Esophagus muscularis mucosa (tissue), 4 donors: Measurements from ENCODE around the gene TRAF5. TPM values are rescaled to one million over a fixed set of nuclear protein-coding genes. Genes with fewer than 3 reads are reported as not detected.

Experiments used
- DNase-seq: peaks from one replicate; pipeline ENCODE4 v3.0.0-alpha.2; 2017; ENCODE audit errors: extremely low spot score
- H3K27ac ChIP-seq, 4 donors: fragments of 200-600 bp; sonication (generic); replicated peaks in 1 of 4; 1 replicate in 3 of 4; 2 replicates in 1 of 4; pipeline ENCODE4 v1.5.1; 2016 to 2019; ENCODE audit warnings: mild to moderate bottlenecking in 1 of 4
- H3K27me3 ChIP-seq, 4 donors: fragments of 200-600 bp; sonication (generic); one replicate each; pipeline versions ENCODE4 v1.5.1 to v1.6.0; 2016 to 2019
- H3K36me3 ChIP-seq, 4 donors: fragments of 200-600 bp; sonication (generic); one replicate each; pipeline ENCODE4 v1.5.1; 2016 to 2019
- H3K4me1 ChIP-seq, 4 donors: fragments of 200-600 bp; sonication (generic); one replicate each; pipeline ENCODE4 v1.5.1; 2016 to 2019
- H3K4me3 ChIP-seq, 4 donors: fragments of 200-600 bp; sonication (generic); 1 replicate in 2 of 4; 2 replicates in 2 of 4; pipeline ENCODE4 v1.5.1; 2016 to 2019; ENCODE audit warnings: mild to moderate bottlenecking in 4 of 4, moderate library complexity in 1 of 4
- H3K9me3 ChIP-seq, 4 donors: fragments of 200-600 bp; sonication (generic); 1 replicate in 3 of 4; 2 replicates in 1 of 4; pipeline ENCODE4 v1.5.1; 2016 to 2019
- EP300 ChIP-seq: sonication (generic); formaldehyde crosslinking; IDR thresholded peaks from one replicate; pipeline ENCODE4 v1.6.1; 2017; ENCODE audit warnings: antibody characterized with exemption
- POLR2A ChIP-seq: fragments of 450-650 bp; IDR thresholded peaks from one replicate; pipeline ENCODE4 v1.6.1; 2017; ENCODE audit warnings: antibody characterized with exemption, moderate library complexity, mild to moderate bottlenecking, low read depth
- POLR2AphosphoS5 ChIP-seq, 2 donors: sonication (generic); formaldehyde crosslinking; IDR thresholded peaks; one replicate each; pipeline ENCODE4 v1.6.1; 2017; ENCODE audit warnings: antibody characterized with exemption in 2 of 2
- WGBS: methylation state at CpG from one replicate; pipeline ENCODE4 v1.1.5; 2018; 5-methylcytosine and 5-hydroxymethylcytosine counted together
- intact Hi-C: fragments of 100-400 bp; cut with DNase I; formaldehyde crosslinking; loops from one replicate; pipeline ENCODE4 v1.15.1; 2023
- total RNA-seq, 4 donors: library from RNA; depleted of rRNA; stranded (reverse); fragments of >200 nt; gene quantifications; one replicate each; pipeline versions ENCODE4 v1.1.0 to v1.2.1, GENCODE V29; 2016
- TF ChIP-seq, protein P1 (sequence below), 3 experiments: fragments of 200-600 bp in 2 of 3; fragments of 450-650 bp in 1 of 3; sonication (generic) in 2 of 3; IDR thresholded peaks; one replicate each; pipeline ENCODE4 v1.5.1; 2017 to 2019; ENCODE audit warnings: antibody characterized with exemption in 3 of 3, mild to moderate bottlenecking in 2 of 3, moderate library complexity in 1 of 3

TRAF5 gene
- total RNA-seq, 4 donors from 2014 or later = 14.9 to 29.7 (median 23.9) TPM

GRCh38 chr1:211305044-211305443 lies 21.6 kb upstream of the TRAF5 start:
- no peaks in the 10 kb centered on the region for H3K27me3 ChIP-seq
- no peak for DNase-seq
- H3K36me3 ChIP-seq = peaks cover 10 to 58% (median 25%) of the 10 kb centered on the region in 4 donors
- no peak overlapping the region for H3K4me3 ChIP-seq
- 95% methylated on average over 3 of the region's 3 CpGs for WGBS
- no peak overlapping the region for H3K27ac ChIP-seq
- TF ChIP-seq, protein P1, sequence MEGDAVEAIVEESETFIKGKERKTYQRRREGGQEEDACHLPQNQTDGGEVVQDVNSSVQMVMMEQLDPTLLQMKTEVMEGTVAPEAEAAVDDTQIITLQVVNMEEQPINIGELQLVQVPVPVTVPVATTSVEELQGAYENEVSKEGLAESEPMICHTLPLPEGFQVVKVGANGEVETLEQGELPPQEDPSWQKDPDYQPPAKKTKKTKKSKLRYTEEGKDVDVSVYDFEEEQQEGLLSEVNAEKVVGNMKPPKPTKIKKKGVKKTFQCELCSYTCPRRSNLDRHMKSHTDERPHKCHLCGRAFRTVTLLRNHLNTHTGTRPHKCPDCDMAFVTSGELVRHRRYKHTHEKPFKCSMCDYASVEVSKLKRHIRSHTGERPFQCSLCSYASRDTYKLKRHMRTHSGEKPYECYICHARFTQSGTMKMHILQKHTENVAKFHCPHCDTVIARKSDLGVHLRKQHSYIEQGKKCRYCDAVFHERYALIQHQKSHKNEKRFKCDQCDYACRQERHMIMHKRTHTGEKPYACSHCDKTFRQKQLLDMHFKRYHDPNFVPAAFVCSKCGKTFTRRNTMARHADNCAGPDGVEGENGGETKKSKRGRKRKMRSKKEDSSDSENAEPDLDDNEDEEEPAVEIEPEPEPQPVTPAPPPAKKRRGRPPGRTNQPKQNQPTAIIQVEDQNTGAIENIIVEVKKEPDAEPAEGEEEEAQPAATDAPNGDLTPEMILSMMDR (IDR thresholded peaks at IDR 0.05) = no peak
- TF ChIP-seq POLR2AphosphoS5 (IDR thresholded peaks at IDR 0.05) = no peak
- TF ChIP-seq EP300 = no peak
- no peak for TF ChIP-seq POLR2A
- intact Hi-C loops = no loop called here
- peaks cover 0 to 6% (median 2%) of the 10 kb centered on the region in 4 donors for H3K4me1 ChIP-seq
- H3K9me3 ChIP-seq = no peaks in the 10 kb centered on the region

DNA sequence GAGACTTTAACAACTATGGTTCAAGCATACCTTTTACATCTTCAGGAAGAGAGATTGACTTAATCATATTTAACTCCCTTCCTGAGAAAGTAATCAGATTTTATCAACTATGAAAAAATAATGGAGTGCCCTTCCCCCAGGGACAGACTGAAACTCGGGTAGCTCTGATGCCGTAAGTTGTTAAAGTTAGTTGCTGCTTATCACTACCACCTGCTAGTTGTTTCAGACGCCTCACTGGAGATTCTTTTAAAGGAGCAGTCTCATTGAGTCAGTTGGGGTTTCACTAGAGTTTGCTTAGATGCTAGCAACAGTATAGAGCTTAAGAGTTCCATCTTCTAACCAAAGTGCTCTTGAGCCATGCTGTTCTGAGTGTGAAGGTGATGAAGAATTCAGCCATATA lies 17.0 kb upstream of the TRAF5 start:
- peaks cover 21 to 47% (median 27%) of the 10 kb centered on the region in 4 donors for H3K36me3 ChIP-seq
- WGBS = 81% methylated on average over 3 of the region's 3 CpGs
- H3K4me1 ChIP-seq = peaks cover 0 to 6% (median 2%) of the 10 kb centered on the region in 4 donors
- no peaks in the 10 kb centered on the region for H3K9me3 ChIP-seq
- no peaks in the 10 kb centered on the region for H3K27me3 ChIP-seq
- DNase-seq = no peak
- no peak overlapping the region for H3K4me3 ChIP-seq
- TF ChIP-seq POLR2A (no peak), POLR2AphosphoS5 (IDR thresholded peaks at IDR 0.05) (no peak), EP300 (no peak)
- TF ChIP-seq, protein P1 (IDR thresholded peaks at IDR 0.05) = no peak
- intact Hi-C loops = no loop called here
- no peak overlapping the region for H3K27ac ChIP-seq

GRCh38 chr1:211313392-211313791 lies 13.2 kb upstream of the TRAF5 start:
- 92% methylated on average over 11 of the region's 11 CpGs for WGBS
- no peak overlapping the region for H3K4me3 ChIP-seq
- H3K27ac ChIP-seq = no peak overlapping the region
- H3K9me3 ChIP-seq = no peaks in the 10 kb centered on the region
- no peak for DNase-seq
- intact Hi-C loops = no loop called here
- H3K36me3 ChIP-seq = peaks cover 33 to 58% (median 44%) of the 10 kb centered on the region in 4 donors
- H3K27me3 ChIP-seq = no peaks in the 10 kb centered on the region
- TF ChIP-seq POLR2AphosphoS5 (IDR thresholded peaks at IDR 0.05) (no peak), EP300 (no peak), POLR2A (no peak)
- TF ChIP-seq, protein P1 (IDR thresholded peaks at IDR 0.05) = no peak
- no peaks in the 10 kb centered on the region for H3K4me1 ChIP-seq

DNA sequence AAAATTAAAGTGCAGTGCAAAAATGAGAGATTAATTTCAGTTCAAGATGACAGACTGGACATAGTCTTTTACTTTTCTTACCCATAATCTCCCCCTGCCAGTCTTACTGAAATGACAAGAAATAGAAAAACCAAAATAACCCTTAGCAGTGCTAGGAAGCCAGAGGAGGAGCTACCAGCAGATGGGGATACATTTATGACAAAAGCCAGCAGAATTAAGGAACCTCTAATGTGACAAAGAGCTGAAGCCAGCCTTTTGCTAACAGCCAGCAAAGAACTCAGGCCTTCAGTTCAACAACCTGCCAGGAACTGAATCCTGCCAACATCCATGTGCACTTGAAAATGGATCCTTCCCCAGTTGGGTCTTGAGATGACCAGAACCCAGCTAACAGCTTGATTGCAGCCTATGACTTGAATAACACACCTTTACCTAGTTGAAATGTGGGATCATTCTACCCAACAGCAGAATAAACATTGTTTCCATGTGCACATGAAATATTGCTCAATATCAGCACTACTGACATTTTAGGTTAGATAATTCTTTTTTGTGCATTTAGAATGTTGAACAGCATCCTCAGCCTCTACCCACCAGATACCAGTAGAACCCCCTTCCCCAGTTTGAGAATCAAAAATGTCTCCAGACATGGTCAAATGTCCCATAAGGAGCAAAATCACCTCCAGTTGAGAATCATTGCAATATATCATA lies 7.9 kb upstream of the TRAF5 start:
- peaks cover 18 to 41% (median 27%) of the 10 kb centered on the region in 4 donors for H3K36me3 ChIP-seq

More for the DNA sequence above, 7.9 kb upstream of the TRAF5 start:
- intact Hi-C loops = no loop called here
- Histone ChIP-seq H3K27ac (no peak overlapping the region), H3K4me1 (no peaks in the 10 kb centered on the region), H3K27me3 (no peaks in the 10 kb centered on the region), H3K4me3 (no peak overlapping the region), H3K9me3 (no peaks in the 10 kb centered on the region)
- TF ChIP-seq EP300 (no peak), POLR2A (no peak), POLR2AphosphoS5 (IDR thresholded peaks at IDR 0.05) (no peak)
- TF ChIP-seq, protein P1 (IDR thresholded peaks at IDR 0.05) = no peak
- DNase-seq = no peak
